Cardiac muscle cell (in vitro differentiated cells and primary cell): ENCODE results near the gene ABCA9. TPM values are rescaled to one million over a fixed set of nuclear protein-coding genes. Genes with fewer than 3 reads are reported as not detected.

Source experiments
- DNase-seq, 2 donors: peaks; one replicate each; pipeline versions ENCODE4 v3.0.0 to v3.0.0-alpha.2; 2010 to 2017; ENCODE audit warnings: low read depth in 1 of 2, low spot score in 1 of 2
- H3K27ac ChIP-seq: fragments of 200-600 bp; sonication (generic); 2 replicates; pipeline ENCODE4 v1.5.1; 2016
- H3K27me3 ChIP-seq: fragments of 200-600 bp; sonication (generic); 2 replicates; pipeline ENCODE4 v1.6.0; 2016; ENCODE audit warnings: control low read depth
- H3K36me3 ChIP-seq: fragments of 200-600 bp; sonication (generic); 2 replicates; pipeline ENCODE4 v1.5.1; 2016; ENCODE audit warnings: control low read depth
- H3K4me1 ChIP-seq: fragments of 200-600 bp; sonication (generic); 2 replicates; pipeline ENCODE4 v1.8.1; 2017; ENCODE audit warnings: low read depth, mild to moderate bottlenecking, mixed run types
- H3K4me3 ChIP-seq: fragments of 200-600 bp; sonication (generic); 2 replicates; pipeline ENCODE4 v1.5.1; 2016; ENCODE audit warnings: mild to moderate bottlenecking
- H3K9me3 ChIP-seq: fragments of 200-600 bp; sonication (generic); 2 replicates; pipeline ENCODE4 v1.5.1; 2017; ENCODE audit warnings: low read depth, mild to moderate bottlenecking, control low read depth
- polyA plus RNA-seq: library from polyadenylated mRNA; unstranded; fragments of >200 nt; fragmentation: Nextera tagmentation; extraction: Ambion mirVana; gene quantifications from 2 replicates; pipeline ENCODE4 v1.2.1, GENCODE V29; 2016
- total RNA-seq: library from RNA; depleted of rRNA; stranded (reverse); fragments of >200 nt; gene quantifications from 2 replicates; pipeline ENCODE4 v1.2.3, GENCODE V29; 2016
- TF ChIP-seq, protein P1 (sequence below): IDR thresholded peaks from 2 replicates; pipeline ENCODE4 v1.5.1; 2012; ENCODE audit warnings: low read depth, mild to moderate bottlenecking, low read length

ABCA9 gene
- total and polyA plus RNA-seq, 2 experiments from 2014 or later = 0.09 TPM; not detected in 1

DNA sequence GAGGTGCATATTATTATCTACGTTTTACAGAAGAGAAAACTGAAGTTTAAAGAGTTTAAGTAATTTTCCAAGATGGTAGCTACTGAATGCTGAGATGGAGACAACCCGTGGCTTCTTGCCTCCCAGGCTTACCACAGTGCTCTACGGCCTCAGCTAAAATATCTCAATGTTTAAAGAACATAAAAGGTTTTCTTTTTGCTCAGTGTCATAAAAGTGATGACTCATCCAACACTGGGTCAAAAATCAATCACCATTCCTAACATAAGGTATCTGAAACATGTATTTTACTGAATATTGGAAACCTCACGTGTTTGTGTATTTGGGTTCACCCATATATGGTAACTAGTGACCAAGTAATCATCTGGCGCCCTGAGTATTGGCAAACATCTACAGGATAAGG is 18.4 kb downstream of the ABCA9 start:
- Histone ChIP-seq H3K36me3 (no peaks in the 10 kb centered on the region), H3K4me1 (peaks cover 5% of the 10 kb centered on the region), H3K9me3 (no peaks in the 10 kb centered on the region), H3K27ac (no peak overlapping the region), H3K27me3 (no peaks in the 10 kb centered on the region), H3K4me3 (no peak overlapping the region)
- DNase-seq = no peak
- TF ChIP-seq, protein P1, sequence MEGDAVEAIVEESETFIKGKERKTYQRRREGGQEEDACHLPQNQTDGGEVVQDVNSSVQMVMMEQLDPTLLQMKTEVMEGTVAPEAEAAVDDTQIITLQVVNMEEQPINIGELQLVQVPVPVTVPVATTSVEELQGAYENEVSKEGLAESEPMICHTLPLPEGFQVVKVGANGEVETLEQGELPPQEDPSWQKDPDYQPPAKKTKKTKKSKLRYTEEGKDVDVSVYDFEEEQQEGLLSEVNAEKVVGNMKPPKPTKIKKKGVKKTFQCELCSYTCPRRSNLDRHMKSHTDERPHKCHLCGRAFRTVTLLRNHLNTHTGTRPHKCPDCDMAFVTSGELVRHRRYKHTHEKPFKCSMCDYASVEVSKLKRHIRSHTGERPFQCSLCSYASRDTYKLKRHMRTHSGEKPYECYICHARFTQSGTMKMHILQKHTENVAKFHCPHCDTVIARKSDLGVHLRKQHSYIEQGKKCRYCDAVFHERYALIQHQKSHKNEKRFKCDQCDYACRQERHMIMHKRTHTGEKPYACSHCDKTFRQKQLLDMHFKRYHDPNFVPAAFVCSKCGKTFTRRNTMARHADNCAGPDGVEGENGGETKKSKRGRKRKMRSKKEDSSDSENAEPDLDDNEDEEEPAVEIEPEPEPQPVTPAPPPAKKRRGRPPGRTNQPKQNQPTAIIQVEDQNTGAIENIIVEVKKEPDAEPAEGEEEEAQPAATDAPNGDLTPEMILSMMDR = no peak

DNA sequence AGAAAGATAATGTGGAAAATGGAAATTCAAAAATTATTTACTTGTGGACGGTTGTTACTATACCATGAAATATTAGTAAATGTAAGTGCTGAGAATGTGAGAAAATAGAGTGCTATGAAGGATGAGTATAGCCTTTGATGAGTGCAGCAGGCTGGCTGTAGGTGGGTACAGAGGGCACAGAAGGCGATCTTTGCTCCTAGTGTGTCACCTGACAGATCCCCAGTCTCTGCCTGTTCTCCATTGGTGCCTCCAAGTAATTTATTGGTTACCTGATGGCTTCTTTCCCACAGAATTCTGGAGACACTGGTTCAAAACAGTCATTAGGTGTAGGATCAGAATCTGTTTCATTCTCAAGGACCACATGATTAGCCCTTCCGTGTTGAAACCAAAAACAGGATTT is 28.9 kb downstream of the ABCA9 start:
- no peak for DNase-seq
- H3K27me3 ChIP-seq = no peaks in the 10 kb centered on the region
- TF ChIP-seq, protein P1 = no peak
- H3K4me1 ChIP-seq = no peaks in the 10 kb centered on the region
- no peaks in the 10 kb centered on the region for H3K9me3 ChIP-seq
- H3K36me3 ChIP-seq = no peaks in the 10 kb centered on the region
- H3K27ac ChIP-seq = no peak overlapping the region
- H3K4me3 ChIP-seq = no peak overlapping the region

DNA sequence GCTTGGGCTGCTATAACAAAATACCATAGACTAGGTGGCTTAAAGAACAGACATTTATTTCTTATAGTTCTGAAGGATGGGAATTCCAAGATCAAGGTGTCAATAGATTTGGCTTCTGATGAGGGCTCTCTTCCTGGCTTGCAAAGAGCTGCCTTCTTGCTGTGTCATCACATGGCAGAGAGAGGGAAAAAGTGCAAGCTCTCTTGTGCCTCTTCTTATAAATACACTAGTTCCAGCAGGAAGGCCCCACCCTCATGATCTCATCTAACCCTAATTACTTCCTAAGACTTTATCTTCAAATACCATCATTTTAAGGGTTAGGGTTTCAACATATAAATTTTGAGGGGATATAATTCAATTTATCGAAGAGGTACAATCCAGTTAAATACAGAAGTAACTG is 30.6 kb downstream of the ABCA9 start:
- no peaks in the 10 kb centered on the region for H3K36me3 ChIP-seq
- no peaks in the 10 kb centered on the region for H3K9me3 ChIP-seq
- DNase-seq = no peak

DNA sequence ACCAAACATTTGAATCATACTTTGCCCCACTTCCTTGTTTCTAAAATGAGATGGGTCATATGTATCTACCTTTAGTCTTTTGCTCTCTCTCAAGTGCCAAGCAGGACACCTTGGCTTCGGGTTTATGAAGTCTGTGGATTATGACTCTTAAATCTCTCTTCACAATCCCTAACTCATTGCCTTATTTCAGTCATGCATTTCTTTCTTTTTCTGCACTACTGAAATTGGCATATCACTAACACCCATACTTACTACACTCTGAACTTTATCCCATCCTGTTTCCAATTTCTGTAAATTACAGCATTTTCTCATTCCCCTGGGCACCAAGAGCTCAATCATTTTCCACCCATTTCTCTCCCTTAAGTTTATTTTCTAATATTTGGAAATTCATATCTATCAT is 42.0 kb downstream of the ABCA9 start:
- H3K9me3 ChIP-seq = no peaks in the 10 kb centered on the region
- TF ChIP-seq, protein P1 = no peak
- H3K4me1 ChIP-seq = no peaks in the 10 kb centered on the region
- H3K27me3 ChIP-seq = no peaks in the 10 kb centered on the region
- H3K36me3 ChIP-seq = no peaks in the 10 kb centered on the region
- H3K4me3 ChIP-seq = no peak overlapping the region
- no peak overlapping the region for H3K27ac ChIP-seq
- DNase-seq = no peak

More for the DNA sequence above, 30.6 kb downstream of the ABCA9 start:
- H3K27me3 ChIP-seq = no peaks in the 10 kb centered on the region
- TF ChIP-seq, protein P1 = no peak
- H3K4me3 ChIP-seq = no peak overlapping the region
- H3K4me1 ChIP-seq = no peaks in the 10 kb centered on the region
- H3K27ac ChIP-seq = no peak overlapping the region

DNA sequence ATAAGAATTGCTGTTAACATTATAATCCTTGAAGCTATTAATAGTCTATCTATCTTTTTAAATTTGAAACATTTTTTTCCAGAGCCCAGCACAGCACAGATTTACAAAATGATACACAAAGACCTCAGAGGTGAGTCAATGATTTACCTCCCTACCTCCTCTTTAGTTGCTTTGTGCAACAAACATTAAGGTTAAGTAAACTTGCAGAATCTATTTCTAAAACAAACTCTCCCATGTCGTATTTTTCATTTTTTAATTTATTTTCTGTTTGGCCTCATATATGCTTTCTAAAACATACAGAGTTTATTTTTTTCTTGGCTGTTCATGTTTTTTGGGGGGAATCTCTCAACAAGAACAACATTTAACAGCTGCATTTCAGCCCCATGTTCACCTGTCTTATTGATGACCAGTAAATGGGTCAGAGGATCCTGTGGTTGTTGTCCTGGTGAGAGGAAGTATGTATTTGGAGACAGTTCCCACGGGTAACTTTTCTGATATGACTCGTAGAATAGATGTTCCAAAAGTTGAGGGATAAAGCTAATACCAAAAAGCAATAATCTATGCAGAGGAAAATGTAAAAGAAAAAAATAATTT is 42.6 kb downstream of the ABCA9 start:
- Histone ChIP-seq H3K27me3 (no peaks in the 10 kb centered on the region), H3K36me3 (no peaks in the 10 kb centered on the region), H3K4me3 (no peak overlapping the region), H3K9me3 (no peaks in the 10 kb centered on the region), H3K4me1 (no peaks in the 10 kb centered on the region), H3K27ac (no peak overlapping the region)
- DNase-seq = no peak
- TF ChIP-seq, protein P1 = no peak
